ENCODE measurements around the gene FGF4. TPM values are rescaled to one million over a fixed set of nuclear protein-coding genes. Genes with fewer than 3 reads are reported as not detected.

Gene FGF4
- total and polyA plus RNA-seq, 2 donors (not counting 3 experiments of a cell fraction or from before 2014, with no cell fraction given): not detected

DNA sequence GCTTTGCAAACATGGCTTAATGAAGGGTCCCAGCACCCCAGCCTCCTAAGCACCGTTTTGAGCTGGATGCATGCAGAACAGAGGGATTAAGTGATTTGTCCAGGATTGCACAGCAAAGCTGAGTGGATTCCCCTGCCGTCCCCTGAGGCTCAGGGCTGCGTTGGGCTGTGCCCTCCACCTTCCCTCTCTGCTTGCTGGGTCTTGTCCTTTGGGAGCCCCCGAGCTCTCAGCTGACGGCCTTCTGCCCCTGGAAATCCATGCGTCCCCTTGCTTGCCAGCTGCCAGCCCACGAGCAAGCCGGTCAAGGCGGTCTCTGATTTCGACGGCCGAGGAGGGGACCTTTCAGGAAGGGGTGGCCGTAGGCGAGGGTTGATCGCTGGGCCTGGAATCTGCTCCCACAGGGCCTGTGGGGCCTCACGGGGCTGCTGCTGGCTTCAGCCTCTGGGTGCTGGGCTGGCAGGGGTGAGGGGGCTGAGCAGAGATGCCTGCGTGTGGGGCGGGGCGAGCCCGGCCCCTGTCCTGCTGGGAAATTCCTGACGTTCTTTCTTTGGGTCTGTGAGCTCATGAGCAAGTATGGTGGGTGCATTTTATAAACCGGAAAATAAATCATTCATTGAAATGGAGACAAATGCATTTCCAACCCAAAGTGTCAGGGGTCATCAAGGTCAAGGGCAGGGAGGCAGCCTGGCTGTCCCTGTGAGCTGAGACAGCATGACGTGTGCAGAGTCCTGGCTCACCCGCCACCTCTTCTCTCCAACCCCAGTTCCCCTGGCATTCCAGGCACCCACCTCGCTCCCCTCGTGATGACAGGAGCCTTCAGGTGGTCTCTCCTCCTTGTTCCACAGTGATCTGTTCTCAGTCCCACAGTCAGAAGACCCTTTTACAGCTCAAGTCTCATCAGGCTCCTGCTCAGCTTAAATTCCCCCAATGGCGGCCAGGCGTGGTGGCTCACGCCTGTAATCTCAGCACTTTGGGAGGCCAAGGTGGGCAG, 28.1 kb downstream of the FGF4 start:
- H3K4me2 ChIP-seq (ENCODE audit: insufficient read depth, low read length): no peak overlapping the region
- H3K27me3 ChIP-seq (ENCODE audit: control insufficient read depth in 2 of 2, insufficient read depth in 2 of 2, low read length in 2 of 2): no peaks in the 10 kb centered on the region
- H3K9ac ChIP-seq (replicated peaks; ENCODE audit: extremely low read depth, insufficient read depth, low read length): no peak overlapping the region
- H3K9me3 ChIP-seq (replicated peaks; ENCODE audit: control insufficient read depth, insufficient read depth, low read length): no peaks in the 10 kb centered on the region
- H3K36me3 ChIP-seq (ENCODE audit: control insufficient read depth in 2 of 2, extremely low read depth in 1 of 2, insufficient read depth in 2 of 2, low read length in 2 of 2): no peaks in the 10 kb centered on the region
- dilution Hi-C loops (cut with MboI; ENCODE audit: extremely low pct_ligation_motif_present, low sequenced_read_pairs): no loop called here
- TF ChIP-seq MYC (IDR thresholded peaks at IDR 0.05; ENCODE audit: low read depth, low read length) (no peak), POLR2A (IDR thresholded peaks at IDR 0.05; ENCODE audit: low read depth, low read length) (no peak), EZH2 (IDR thresholded peaks at IDR 0.05; ENCODE audit: borderline replicate concordance, low read depth, low read length, severe bottlenecking) (no peak), FOS (IDR thresholded peaks at IDR 0.05; ENCODE audit: borderline replicate concordance, insufficient read depth, low read length) (no peak), MAX (IDR thresholded peaks at IDR 0.05; ENCODE audit: insufficient read depth, insufficient read length) (no peak), GATA2 (IDR thresholded peaks at IDR 0.05; ENCODE audit: insufficient read depth, insufficient read length, low read depth, low read length) (no peak), JUN (IDR thresholded peaks at IDR 0.05; ENCODE audit: borderline replicate concordance, insufficient read depth, insufficient read length, low read depth) (no peak), POLR2AphosphoS5 (IDR thresholded peaks at IDR 0.05; ENCODE audit: insufficient read depth, low read depth, low read length) (no peak)
- TF ChIP-seq, protein P1, sequence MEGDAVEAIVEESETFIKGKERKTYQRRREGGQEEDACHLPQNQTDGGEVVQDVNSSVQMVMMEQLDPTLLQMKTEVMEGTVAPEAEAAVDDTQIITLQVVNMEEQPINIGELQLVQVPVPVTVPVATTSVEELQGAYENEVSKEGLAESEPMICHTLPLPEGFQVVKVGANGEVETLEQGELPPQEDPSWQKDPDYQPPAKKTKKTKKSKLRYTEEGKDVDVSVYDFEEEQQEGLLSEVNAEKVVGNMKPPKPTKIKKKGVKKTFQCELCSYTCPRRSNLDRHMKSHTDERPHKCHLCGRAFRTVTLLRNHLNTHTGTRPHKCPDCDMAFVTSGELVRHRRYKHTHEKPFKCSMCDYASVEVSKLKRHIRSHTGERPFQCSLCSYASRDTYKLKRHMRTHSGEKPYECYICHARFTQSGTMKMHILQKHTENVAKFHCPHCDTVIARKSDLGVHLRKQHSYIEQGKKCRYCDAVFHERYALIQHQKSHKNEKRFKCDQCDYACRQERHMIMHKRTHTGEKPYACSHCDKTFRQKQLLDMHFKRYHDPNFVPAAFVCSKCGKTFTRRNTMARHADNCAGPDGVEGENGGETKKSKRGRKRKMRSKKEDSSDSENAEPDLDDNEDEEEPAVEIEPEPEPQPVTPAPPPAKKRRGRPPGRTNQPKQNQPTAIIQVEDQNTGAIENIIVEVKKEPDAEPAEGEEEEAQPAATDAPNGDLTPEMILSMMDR (IDR thresholded peaks at IDR 0.05; ENCODE audit: extremely low read depth in 1 of 2, insufficient read depth in 1 of 2, low read depth in 1 of 2, low read length in 2 of 2): no peak
- H3K27ac ChIP-seq (ENCODE audit: insufficient read depth, low read depth, low read length): no peak overlapping the region
- no TSS peak for BruUV-seq (replicated peaks)
- no peaks in the 10 kb centered on the region for H4K20me1 ChIP-seq (replicated peaks; ENCODE audit: control insufficient read depth, extremely low read depth, insufficient read depth, low read length)
- no peak overlapping the region for H2AFZ ChIP-seq (ENCODE audit: low read depth, low read length)
- H3K79me2 ChIP-seq (ENCODE audit: control insufficient read depth, insufficient read depth, low read length): no peaks in the 10 kb centered on the region
- peaks cover 5% of the 10 kb centered on the region for H3K4me1 ChIP-seq (ENCODE audit: control insufficient read depth, extremely low read depth, insufficient read depth, low read length)
- DNase-seq (ENCODE audit: low read depth, low spot score) (no peak), FAIRE-seq (no peak)
- intact Hi-C loops (cut with micrococcal nuclease): no loop called here
- POLR2A ChIA-PET: no interaction called here
- CTCF ChIA-PET: no interaction called here
- H3K9me1 ChIP-seq (replicated peaks; ENCODE audit: control insufficient read depth, extremely low read depth, insufficient read depth, low read length): no peaks in the 10 kb centered on the region
- H3K4me3 ChIP-seq (replicated peaks in 1 of 3; ENCODE audit: insufficient read depth in 1 of 3, low read depth in 1 of 3, low read length in 3 of 3): no peak overlapping the region

All from endothelial cell of umbilical vein (primary cell).